DMS53 treated with DMSO at 0.1 percent for 48 hours (cell line): ENCODE data around the gene SETBP1.
"Not testable (repeated sequence)": the region's sequence is repeated elsewhere in the genome, so short reads cannot be mapped to it uniquely, and the experiment has no call there.

ENCODE experiments used
- DNase-seq: peaks from one replicate; lab custom pipeline; 2025; ENCODE audit not compliant: unreplicated experiment; lab: John Stamatoyannopoulos, UW

SETBP1 gene

GRCh38 chr18:44788334-44788733, 107.6 kb downstream of the SETBP1 start:
- no peak for DNase-seq

- DNase-seq, result no peak
These were observed 109.0 kb downstream of the SETBP1 start for GRCh38 chr18:44789710-44790109.

DNA sequence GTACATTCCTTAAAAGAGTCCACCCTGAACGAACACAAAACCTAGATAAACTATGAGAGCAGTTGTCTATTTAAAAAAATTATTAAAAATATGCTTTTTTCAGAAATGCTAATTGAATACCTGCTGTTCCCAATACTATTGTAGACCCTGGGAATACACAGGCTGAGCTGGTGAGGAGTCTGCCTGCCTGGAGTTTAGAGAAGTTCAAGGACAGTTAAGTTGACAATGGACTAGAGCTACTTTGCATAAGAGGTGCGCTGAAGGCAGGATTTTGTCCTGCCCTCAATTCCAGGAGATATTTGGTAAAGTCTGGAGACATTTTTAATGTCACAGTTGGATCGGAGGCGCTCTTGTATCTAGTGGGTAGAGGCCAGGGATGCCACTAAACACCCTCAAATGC, 110.2 kb downstream of the SETBP1 start:
- no peak for DNase-seq

- DNase-seq, result no peak
These were observed 110.8 kb downstream of the SETBP1 start for GRCh38 chr18:44791520-44791919.

DNA sequence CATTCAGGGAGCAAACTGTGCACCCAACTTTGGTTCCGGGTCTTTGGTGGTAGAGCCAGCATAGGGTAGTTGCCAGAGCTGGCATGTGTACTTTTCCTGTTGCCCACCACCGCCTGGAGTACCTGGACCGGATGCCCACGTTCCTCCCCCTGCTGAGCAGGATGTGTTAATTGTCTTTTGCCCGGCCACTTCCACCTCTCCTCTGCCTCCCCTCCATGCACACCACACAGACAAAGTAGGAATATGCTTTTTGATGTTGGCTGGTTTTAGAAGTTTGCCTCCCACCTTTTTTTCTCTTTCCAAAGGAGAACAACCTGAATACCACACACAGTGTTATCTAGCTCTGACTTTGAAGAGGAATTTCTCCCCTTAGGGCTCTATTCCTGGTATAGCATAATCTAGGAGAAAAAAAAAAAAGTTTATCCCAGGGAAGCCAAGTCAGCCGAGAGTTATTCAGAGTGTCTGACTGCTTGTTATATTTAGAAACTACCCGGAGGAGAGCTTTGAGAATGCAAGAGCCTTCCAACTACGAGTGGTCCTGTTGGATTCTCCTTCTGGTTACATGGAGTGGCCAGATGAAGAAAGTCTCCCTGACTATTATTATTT, 111.9 kb downstream of the SETBP1 start:
- DNase-seq, result no peak

- no peak for DNase-seq
These were observed 112.5 kb downstream of the SETBP1 start for GRCh38 chr18:44793194-44793593.

- DNase-seq, result no peak
These were observed 113.0 kb downstream of the SETBP1 start for GRCh38 chr18:44793685-44794084.

DNA sequence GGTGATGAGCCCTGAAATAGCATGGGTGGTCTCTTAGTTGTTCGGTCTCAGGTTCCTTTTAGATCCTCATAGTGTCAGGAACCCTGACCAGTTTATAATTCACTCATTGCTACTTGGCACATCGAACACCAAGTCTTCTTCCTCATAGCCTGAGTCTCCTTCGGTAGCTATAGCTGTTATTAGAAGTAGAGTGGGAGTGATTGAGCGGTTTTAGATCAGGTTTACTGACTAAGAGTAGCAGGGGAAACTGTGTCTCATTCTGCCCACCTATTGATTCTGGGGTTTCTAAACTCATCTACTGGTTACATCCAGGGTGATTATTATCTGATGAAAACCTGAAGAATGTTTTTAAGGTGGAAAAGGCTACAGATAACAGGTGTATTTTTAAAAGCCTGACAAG, 114.6 kb downstream of the SETBP1 start:
- DNase-seq, result no peak

DNA sequence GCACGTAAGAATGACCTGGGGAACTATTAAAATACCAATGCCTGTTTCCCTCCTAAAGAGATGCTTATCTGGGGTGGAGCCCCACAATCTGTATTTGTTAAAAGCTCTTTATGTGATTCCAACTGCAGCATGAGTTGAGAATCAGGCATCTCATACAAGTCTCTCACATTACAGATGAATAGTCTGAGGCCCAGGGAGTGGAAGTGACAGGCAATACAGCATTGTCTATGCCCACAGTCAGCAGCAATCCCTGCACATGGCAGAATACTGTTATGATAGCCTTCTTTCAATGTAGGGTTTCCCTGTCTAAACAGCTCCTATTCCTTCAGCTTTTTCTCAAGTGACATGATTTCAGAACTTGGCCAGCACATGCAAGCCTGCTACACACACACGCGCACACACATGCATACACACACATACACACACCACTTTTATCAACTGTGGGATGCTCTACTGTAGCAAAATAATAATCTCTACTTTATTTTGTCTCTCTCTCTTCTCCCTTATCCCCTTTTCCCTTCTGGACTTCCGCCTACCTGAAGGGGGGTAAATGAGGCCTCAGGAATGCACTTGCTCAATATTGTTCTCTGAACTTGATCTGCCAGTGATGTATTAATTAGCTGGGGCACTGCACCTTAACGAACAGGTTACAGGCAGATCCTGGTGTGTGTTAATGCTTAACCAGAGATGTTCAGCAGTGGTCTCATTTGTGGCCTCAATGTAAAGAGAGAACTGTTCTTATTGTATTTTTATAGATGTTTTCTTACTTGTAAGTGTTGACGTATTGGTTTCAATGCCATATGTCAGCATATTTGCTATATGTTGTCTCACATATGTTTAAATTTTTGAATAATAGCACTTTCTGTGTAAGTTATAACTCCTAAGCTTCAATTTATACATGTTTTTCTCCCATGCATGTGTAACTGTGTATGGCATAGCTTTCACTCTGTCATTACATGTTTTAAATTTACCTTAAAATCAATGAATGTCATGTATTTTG, 116.0 kb downstream of the SETBP1 start:
- DNase-seq, result no peak

- no peak for DNase-seq
These were observed 117.9 kb downstream of the SETBP1 start for GRCh38 chr18:44798433-44799048.

- no peak for DNase-seq
These were observed 118.8 kb downstream of the SETBP1 start for GRCh38 chr18:44799382-44799906.

DNA sequence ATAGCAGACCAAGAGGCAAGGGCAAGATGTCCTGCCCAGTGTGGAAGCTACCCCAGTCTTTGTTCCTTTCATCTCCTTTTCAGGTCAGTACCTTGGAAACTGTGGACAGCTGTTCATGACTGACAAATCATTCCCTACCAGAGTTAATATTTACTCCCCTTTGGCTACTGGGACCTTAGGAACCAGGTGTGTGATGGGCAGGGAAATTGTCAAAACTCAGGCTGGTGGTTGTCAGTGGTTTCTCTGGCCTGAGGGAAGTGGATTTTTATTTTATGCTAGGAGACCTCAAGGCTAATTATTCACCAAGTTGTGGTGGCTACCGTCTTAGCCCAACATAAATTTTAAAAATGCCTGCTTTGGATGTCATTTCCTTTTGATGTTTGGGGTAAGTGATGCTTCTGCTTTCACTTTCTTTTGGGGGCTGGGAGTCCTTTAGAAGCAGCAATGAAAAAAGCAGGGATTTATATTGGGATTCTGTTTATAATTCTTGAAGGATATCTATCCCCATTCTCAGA, 119.3 kb downstream of the SETBP1 start:
- DNase-seq, result no peak

- not testable (repeated sequence) for DNase-seq
These were observed 120.1 kb downstream of the SETBP1 start for GRCh38 chr18:44800766-44801165.

- DNase-seq, result no peak
These were observed 121.1 kb downstream of the SETBP1 start for GRCh38 chr18:44801781-44802180.

DNA sequence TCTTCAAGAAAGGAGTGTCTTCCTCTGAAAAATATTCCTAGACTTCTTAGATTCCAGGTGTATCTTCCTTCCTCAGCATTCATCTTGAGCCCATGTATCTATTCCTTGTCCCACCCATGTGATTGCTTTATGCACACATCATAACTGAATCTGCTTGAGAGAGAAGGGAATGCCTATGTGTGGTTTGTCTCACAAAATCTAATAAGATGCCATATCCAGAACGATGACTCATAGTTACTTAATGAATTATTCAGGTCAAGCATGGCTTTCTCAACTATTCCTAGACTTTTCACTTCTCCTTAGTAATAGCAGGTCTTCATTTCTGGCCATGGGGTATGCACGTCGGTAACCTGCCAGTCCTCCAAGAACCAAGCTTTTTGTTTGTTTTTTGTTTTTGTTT, 121.8 kb downstream of the SETBP1 start:
- peak; percentile 25 for DNase-seq

GRCh38 chr18:44803019-44803650, 122.4 kb downstream of the SETBP1 start:
- peak; percentile 92 for DNase-seq

GRCh38 chr18:44804033-44804432, 123.3 kb downstream of the SETBP1 start:
- DNase-seq, result no peak

DNA sequence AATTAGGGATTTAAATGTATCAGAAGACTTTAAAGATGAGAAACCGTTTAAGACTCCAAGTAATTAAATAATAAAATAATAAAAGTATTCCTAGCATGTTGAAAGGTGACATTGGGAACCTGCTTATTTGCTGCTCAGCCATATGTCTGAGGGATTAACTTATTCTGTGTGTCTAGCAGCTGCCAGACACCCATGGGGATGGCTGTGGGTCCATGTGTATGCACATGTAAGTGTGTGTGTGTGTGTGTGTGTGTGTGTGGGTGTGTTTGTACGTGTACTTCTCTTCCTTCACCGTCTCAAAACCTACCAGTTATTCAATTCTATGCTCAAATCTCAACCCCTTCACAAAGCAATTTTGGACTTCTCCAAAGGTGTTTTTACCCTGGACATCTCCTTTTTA, 124.5 kb downstream of the SETBP1 start:
- no peak for DNase-seq

DNA sequence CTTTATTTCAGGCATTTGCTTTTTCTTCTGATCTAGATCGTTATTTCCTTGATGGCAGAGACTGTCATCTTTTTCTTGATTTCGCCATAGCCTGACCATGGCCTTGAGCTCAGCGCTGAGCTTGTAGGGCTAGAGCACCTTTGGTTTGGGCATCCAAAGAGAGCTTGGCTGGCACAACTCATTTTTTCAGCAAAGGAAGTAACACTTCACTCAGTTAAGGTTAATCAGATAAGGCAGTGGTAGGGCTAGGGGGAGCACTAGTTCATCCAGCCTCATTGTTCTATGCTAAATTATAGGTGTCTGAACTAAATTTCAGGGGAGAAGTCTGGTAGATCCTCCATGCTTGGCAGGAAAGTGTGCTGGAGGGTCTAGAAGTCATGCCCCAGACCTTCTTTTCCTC, 125.0 kb downstream of the SETBP1 start:
- DNase-seq, result no peak

DNA sequence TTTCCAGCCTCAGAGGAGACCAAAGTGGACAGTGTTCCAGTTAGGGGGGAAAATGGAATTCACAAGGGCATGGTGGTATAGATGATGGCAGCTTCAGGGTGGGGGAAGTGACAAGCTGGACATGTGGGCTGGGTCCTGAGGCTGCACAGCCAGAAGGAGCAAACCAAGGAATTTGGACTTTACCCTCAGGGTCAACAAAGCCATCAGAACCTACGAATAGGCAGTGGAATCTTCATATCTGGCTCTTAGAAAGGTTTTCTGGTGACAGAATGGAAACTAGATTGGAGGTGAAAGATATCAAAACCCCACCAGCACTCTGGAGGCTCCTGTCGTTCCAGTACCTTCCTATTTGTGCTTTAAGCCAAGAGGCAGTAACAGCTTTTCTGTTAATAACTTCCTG, 127.1 kb downstream of the SETBP1 start:
- no peak for DNase-seq

- no peak for DNase-seq
These were observed 131.0 kb downstream of the SETBP1 start for GRCh38 chr18:44811572-44812125.
